ENCODE measurements around the gene IDH3G.

The IDH3G gene

DNA sequence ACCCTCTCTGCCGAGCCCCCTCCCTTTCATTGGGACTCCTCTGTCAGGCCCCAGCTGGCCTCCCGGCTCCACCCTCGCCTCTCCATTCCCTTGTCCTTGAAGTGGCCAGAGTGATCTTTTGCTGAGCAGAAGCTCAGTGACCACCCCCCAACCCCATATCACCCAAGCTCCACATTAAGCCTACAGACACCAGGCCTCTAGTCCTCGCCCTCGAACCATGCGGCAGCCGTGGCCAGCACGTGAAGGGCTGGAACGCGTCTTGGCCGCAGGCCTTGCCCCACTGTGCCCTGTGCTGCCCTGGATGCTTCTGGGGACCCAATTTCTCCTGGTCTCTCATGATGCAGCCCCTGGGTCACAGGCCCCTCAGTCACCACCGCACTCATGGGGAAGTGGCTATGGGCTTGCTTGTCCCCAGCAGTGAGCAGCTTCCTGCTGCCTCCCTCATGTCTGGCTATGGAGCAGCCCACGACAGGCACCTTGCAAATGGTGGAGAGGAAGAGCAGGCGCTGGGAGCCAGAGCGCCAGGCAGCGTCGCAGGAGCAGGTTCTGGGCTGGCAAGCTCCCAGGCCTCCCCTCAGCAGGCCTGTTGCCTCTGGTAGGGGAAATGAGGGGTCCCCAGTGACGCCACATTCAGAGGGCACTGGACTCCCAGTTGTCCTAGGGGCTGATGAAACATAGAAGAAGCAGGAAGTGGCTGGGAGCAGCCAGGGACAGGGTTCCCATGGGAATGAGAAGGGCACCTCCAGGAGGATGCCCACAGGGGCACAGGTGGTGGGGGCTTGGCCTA, 14.1 kb downstream of the IDH3G start:
- TF ChIP-seq, protein P1, sequence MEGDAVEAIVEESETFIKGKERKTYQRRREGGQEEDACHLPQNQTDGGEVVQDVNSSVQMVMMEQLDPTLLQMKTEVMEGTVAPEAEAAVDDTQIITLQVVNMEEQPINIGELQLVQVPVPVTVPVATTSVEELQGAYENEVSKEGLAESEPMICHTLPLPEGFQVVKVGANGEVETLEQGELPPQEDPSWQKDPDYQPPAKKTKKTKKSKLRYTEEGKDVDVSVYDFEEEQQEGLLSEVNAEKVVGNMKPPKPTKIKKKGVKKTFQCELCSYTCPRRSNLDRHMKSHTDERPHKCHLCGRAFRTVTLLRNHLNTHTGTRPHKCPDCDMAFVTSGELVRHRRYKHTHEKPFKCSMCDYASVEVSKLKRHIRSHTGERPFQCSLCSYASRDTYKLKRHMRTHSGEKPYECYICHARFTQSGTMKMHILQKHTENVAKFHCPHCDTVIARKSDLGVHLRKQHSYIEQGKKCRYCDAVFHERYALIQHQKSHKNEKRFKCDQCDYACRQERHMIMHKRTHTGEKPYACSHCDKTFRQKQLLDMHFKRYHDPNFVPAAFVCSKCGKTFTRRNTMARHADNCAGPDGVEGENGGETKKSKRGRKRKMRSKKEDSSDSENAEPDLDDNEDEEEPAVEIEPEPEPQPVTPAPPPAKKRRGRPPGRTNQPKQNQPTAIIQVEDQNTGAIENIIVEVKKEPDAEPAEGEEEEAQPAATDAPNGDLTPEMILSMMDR (IDR thresholded peaks at IDR 0.05; ENCODE audit: insufficient read depth, low read length, poor library complexity, severe bottlenecking): no peak
- no peaks in the 10 kb centered on the region; the same call in 1 of the 2 replicates for H3K27me3 ChIP-seq (replicated peaks; ENCODE audit: control insufficient read depth, insufficient read depth, low read length)
- no peak for DNase-seq (ENCODE audit: extremely low read depth, insufficient read length)
- no peaks in the 10 kb centered on the region for H3K36me3 ChIP-seq (ENCODE audit: control insufficient read depth, insufficient read depth, low read length)
- H3K4me3 ChIP-seq (replicated peaks; ENCODE audit: low read depth, low read length): no peak overlapping the region

DNA sequence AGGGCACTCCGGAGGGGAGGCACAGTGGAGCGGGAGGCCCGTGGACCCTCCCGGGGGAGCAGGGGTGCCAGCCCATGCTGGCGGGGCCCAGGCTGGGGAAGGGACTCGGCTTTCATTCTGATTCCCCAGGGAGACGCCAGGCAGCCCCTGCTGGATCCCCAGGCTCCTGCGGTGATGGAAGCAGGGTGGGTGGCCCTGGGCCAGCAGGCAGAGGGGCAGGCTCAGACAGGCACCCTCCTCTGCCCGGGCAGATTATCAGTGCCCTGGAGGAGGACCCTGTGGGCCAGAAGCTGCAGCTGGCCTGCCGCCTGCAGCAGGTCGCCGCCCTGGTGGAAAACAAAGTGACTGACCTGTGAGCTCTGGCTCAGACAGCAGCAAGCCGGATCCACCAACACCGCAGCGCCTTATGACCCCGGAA, 15.5 kb downstream of the IDH3G start:
- H3K36me3 ChIP-seq (ENCODE audit: control insufficient read depth, insufficient read depth, low read length): no peaks in the 10 kb centered on the region
- no peak for DNase-seq (ENCODE audit: extremely low read depth, insufficient read length)
- no peak overlapping the region for H3K4me3 ChIP-seq (replicated peaks; ENCODE audit: low read depth, low read length)
- H3K27me3 ChIP-seq (replicated peaks; ENCODE audit: control insufficient read depth, insufficient read depth, low read length): no peaks in the 10 kb centered on the region; the same call in 1 of the 2 replicates
- TF ChIP-seq, protein P1 (IDR thresholded peaks at IDR 0.05; ENCODE audit: insufficient read depth, low read length, poor library complexity, severe bottlenecking): peak; percentile 13

DNA sequence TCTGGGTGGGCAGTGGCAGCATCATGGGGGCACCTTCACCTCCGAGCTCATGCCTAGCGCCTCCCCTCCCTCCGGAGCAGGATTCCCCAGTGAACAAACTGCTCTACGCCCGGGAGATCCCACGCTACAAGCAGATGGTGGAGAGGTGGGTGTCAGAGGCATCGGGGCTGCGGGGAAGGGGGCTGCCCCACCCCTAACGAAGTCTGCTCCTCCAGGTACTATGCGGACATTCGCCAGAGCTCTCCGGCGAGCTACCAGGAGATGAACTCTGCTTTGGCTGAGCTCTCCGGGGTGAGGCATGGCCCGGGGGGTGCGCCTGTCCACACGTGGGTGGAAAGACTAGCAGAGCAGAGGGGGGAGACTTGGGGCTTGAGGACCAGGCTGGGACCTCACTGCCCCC, 16.0 kb downstream of the IDH3G start:
- Histone ChIP-seq H3K27me3 (replicated peaks; ENCODE audit: control insufficient read depth, insufficient read depth, low read length) (no peaks in the 10 kb centered on the region; the same call in 1 of the 2 replicates), H3K36me3 (ENCODE audit: control insufficient read depth, insufficient read depth, low read length) (no peaks in the 10 kb centered on the region), H3K4me3 (replicated peaks; ENCODE audit: low read depth, low read length) (no peak overlapping the region)
- TF ChIP-seq, protein P1 (IDR thresholded peaks at IDR 0.05; ENCODE audit: insufficient read depth, low read length, poor library complexity, severe bottlenecking): no peak
- no peak for DNase-seq (ENCODE audit: extremely low read depth, insufficient read length)

DNA sequence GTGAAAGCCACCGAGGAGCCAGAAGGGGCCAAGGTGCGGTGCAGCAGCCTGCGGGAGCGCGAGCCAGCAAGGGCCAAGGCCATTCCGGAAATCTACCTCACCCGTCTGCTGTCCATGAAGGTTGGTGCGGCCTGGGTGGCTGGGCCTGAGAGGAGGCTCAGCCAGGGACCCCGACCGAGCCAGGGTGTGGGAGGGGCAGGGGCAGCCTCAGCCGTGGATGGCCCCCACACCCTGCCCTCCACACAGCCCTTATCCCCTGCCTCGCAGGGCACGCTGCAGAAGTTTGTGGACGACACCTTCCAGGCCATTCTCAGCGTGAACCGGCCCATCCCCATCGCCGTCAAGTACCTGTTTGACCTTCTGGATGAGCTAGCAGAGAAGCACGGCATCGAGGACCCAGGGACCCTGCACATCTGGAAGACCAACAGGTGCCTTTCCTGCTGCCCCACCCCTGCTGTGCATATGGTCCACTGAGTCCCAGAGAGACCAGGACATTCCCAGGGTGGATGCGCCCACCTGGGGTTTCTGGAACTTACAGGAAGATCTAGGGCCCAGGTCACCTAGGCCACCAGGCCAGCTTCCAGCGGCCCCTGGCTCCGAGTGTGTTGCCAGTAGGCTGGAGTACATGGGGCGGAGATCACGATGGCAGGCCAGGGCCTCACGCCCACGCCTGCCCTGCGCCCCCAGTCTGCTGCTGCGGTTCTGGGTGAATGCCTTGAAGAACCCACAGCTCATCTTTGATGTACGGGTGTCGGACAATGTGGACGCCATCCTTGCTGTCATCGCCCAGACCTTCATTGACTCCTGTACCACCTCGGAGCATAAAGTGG, 16.7 kb downstream of the IDH3G start:
- TF ChIP-seq, protein P1 (IDR thresholded peaks at IDR 0.05; ENCODE audit: insufficient read depth, low read length, poor library complexity, severe bottlenecking): no peak
- H3K4me3 ChIP-seq (replicated peaks; ENCODE audit: low read depth, low read length): no peak overlapping the region
- DNase-seq (ENCODE audit: extremely low read depth, insufficient read length): no peak
- no peaks in the 10 kb centered on the region for H3K36me3 ChIP-seq (ENCODE audit: control insufficient read depth, insufficient read depth, low read length)
- no peaks in the 10 kb centered on the region; the same call in 1 of the 2 replicates for H3K27me3 ChIP-seq (replicated peaks; ENCODE audit: control insufficient read depth, insufficient read depth, low read length)

DNA sequence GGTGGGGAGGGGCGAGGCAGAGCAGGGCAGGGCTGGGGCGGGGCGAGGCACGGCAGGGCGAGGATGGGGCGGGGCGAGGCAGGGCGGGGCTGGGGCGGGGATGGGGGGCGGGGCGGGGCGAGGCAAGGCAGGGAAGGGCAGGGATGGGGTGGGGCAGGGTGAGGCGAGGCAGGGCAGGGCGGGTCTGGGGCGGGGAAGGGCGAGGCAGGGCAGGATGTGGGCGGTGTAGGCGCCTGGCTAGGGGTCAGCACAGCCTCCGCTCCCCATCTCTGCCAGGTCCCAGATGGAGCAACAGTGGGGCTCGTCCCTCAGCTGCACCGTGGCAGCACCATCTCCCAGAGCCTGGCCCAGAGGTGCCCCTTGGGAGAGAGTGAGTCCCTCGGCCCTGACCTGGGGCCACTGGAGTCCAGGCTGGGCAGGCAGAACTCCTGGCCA, 17.5 kb downstream of the IDH3G start:
- Histone ChIP-seq H3K4me3 (replicated peaks; ENCODE audit: low read depth, low read length) (no peak overlapping the region), H3K36me3 (ENCODE audit: control insufficient read depth, insufficient read depth, low read length) (no peaks in the 10 kb centered on the region), H3K27me3 (replicated peaks; ENCODE audit: control insufficient read depth, insufficient read depth, low read length) (no peaks in the 10 kb centered on the region; the same call in 1 of the 2 replicates)
- DNase-seq (ENCODE audit: extremely low read depth, insufficient read length): no peak
- TF ChIP-seq, protein P1 (IDR thresholded peaks at IDR 0.05; ENCODE audit: insufficient read depth, low read length, poor library complexity, severe bottlenecking): no peak

All from GM06990 (cell line).